Hepatocyte (in vitro differentiated cells): ENCODE results near the gene ZMYND8. TPM values are rescaled to one million over a fixed set of nuclear protein-coding genes. Genes with fewer than 3 reads are reported as not detected.
A peak's percentile ranks its signal among the peaks of the same experiment; 100 is the strongest.

Experiments
- DNase-seq: peaks from one replicate; pipeline ENCODE4 v3.0.0-alpha.2; 2016; ENCODE audit warnings: low spot score
- H2AFZ ChIP-seq: fragments of 200-600 bp; sonication (generic); 2 replicates; pipeline ENCODE4 v1.6.0; 2016; ENCODE audit warnings: antibody characterized with exemption, mild to moderate bottlenecking
- H3K27ac ChIP-seq: fragments of 200-600 bp; sonication (generic); 2 replicates; pipeline ENCODE4 v1.5.1; 2016; ENCODE audit warnings: mild to moderate bottlenecking
- H3K27me3 ChIP-seq: fragments of 200-600 bp; sonication (generic); 2 replicates; pipeline ENCODE4 v1.6.1; 2016
- H3K36me3 ChIP-seq: fragments of 200-600 bp; sonication (generic); replicated peaks from 2 replicates; pipeline ENCODE4 v1.5.1; 2016; ENCODE audit warnings: low read depth; ENCODE audit not compliant: insufficient read depth
- H3K4me1 ChIP-seq: fragments of 200-600 bp; sonication (generic); 2 replicates; pipeline ENCODE4 v1.5.1; 2016; ENCODE audit warnings: mild to moderate bottlenecking, moderate library complexity; ENCODE audit not compliant: insufficient read depth
- H3K4me2 ChIP-seq: fragments of 200-600 bp; sonication (generic); 2 replicates; pipeline ENCODE4 v1.6.0; 2016
- H3K4me3 ChIP-seq: fragments of 200-600 bp; sonication (generic); 2 replicates; pipeline ENCODE4 v1.5.1; 2016; ENCODE audit warnings: mild to moderate bottlenecking
- H3K79me2 ChIP-seq: fragments of 200-600 bp; sonication (generic); 2 replicates; pipeline ENCODE4 v1.6.0; 2017; ENCODE audit warnings: mild to moderate bottlenecking
- H3K9me2 ChIP-seq: fragments of 200-600 bp; sonication (generic); replicated peaks from 2 replicates; pipeline ENCODE4 v1.6.0; 2017; ENCODE audit warnings: mild to moderate bottlenecking; ENCODE audit not compliant: insufficient read depth
- H3K9me3 ChIP-seq: fragments of 200-600 bp; sonication (generic); 2 replicates; pipeline ENCODE4 v1.5.1; 2016; ENCODE audit warnings: low read depth, mild to moderate bottlenecking
- H4K20me1 ChIP-seq: fragments of 200-600 bp; sonication (generic); 2 replicates; pipeline ENCODE4 v1.6.0; 2016; ENCODE audit warnings: mild to moderate bottlenecking; ENCODE audit not compliant: insufficient read depth, poor library complexity, severe bottlenecking
- EZH2 ChIP-seq: fragments of 200-600 bp; sonication (generic); IDR thresholded peaks from 2 replicates; pipeline ENCODE4 v1.6.1; 2016; ENCODE audit warnings: antibody characterized with exemption, mild to moderate bottlenecking, borderline replicate concordance
- EZH2phosphoT487 ChIP-seq: fragments of 200-600 bp; sonication (generic); IDR thresholded peaks from one replicate; pipeline ENCODE4 v1.6.1; 2018; ENCODE audit warnings: antibody characterized with exemption, mild to moderate bottlenecking, low read depth, moderate library complexity; ENCODE audit not compliant: unreplicated experiment, severe bottlenecking
- WGBS: methylation state at CpG from one replicate; pipeline ENCODE4 v1.1.6; 2016; ENCODE audit warnings: low lambda C conversion rate; ENCODE audit errors: missing lambda C conversion rate; 5-methylcytosine and 5-hydroxymethylcytosine counted together
- polyA plus RNA-seq: library from polyadenylated mRNA; unstranded; fragments of >200 nt; fragmentation: Nextera tagmentation; extraction: Ambion mirVana; gene quantifications from 2 replicates; pipeline ENCODE4 v1.2.1, GENCODE V29; 2016
- total RNA-seq: library from RNA; depleted of rRNA; stranded (reverse); fragments of >200 nt; gene quantifications from 2 replicates; pipeline ENCODE4 v1.2.3, GENCODE V29; 2014
- TF ChIP-seq, protein P1 (sequence below): fragments of 200-600 bp; sonication (generic); IDR thresholded peaks from 2 replicates; pipeline ENCODE4 v1.5.1; 2016; ENCODE audit warnings: antibody characterized with exemption, mild to moderate bottlenecking; ENCODE audit not compliant: poor library complexity

ZMYND8 gene
- total and polyA plus RNA-seq, 2 experiments from 2014 or later, result 30.3 to 34.3 TPM

- H3K4me2 ChIP-seq, result peak overlapping the region; percentile 80
- DNase-seq, result no peak
- no peak overlapping the region for H2AFZ ChIP-seq
- H3K9me3 ChIP-seq, result no peaks in the 10 kb centered on the region
- H3K4me1 ChIP-seq, result peaks cover 75% of the 10 kb centered on the region
- no peaks in the 10 kb centered on the region for H3K9me2 ChIP-seq
- H4K20me1 ChIP-seq, result no peaks in the 10 kb centered on the region
- 53% methylated on average over 7 of the region's 7 CpGs for WGBS
- no peaks in the 10 kb centered on the region for H3K27me3 ChIP-seq
- no peak for TF ChIP-seq EZH2
- TF ChIP-seq, protein P1, sequence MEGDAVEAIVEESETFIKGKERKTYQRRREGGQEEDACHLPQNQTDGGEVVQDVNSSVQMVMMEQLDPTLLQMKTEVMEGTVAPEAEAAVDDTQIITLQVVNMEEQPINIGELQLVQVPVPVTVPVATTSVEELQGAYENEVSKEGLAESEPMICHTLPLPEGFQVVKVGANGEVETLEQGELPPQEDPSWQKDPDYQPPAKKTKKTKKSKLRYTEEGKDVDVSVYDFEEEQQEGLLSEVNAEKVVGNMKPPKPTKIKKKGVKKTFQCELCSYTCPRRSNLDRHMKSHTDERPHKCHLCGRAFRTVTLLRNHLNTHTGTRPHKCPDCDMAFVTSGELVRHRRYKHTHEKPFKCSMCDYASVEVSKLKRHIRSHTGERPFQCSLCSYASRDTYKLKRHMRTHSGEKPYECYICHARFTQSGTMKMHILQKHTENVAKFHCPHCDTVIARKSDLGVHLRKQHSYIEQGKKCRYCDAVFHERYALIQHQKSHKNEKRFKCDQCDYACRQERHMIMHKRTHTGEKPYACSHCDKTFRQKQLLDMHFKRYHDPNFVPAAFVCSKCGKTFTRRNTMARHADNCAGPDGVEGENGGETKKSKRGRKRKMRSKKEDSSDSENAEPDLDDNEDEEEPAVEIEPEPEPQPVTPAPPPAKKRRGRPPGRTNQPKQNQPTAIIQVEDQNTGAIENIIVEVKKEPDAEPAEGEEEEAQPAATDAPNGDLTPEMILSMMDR, result no peak
- no peak for TF ChIP-seq EZH2phosphoT487
- peaks cover 100% of the 10 kb centered on the region for H3K79me2 ChIP-seq
- no peaks in the 10 kb centered on the region for H3K36me3 ChIP-seq
- H3K4me3 ChIP-seq, result no peak overlapping the region
- peak overlapping the region; percentile 100 for H3K27ac ChIP-seq
These were observed 6.9 kb downstream of the ZMYND8 start for GRCh38 chr20:47349365-47350180.

DNA sequence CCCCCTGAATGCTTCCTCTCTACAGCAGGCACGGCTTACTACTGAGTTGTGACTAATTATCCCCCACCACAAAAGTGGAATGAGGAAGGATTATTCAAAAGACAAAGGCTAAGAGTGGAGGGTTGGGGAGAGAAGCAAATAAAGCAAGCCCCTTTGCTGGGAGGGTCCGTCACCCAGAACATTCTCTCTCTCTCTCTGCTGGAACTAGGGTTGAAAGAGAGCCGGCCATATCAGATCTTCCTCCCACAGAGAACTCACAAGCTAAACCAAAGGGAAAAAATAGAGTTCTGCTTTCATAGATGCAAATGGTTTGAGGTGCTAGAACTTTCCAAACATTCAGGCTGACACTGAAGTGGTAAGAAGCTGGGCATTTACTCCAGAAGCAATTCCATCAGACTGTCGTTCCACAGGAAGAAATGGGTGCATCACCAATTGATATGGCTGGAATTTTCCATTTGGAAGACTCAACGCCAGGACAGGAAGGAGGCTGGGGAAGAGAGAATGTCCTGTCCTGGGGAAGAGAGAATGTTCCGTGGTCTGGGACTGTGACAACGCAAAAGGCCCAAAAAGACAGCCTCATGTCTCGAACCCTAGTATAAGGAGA is 7.9 kb downstream of the ZMYND8 start:
- H4K20me1 ChIP-seq, result no peaks in the 10 kb centered on the region
- peaks cover 66% of the 10 kb centered on the region for H3K4me1 ChIP-seq
- no peaks in the 10 kb centered on the region for H3K9me3 ChIP-seq
- peak overlapping the region; percentile 17 for H2AFZ ChIP-seq
- H3K27me3 ChIP-seq, result no peaks in the 10 kb centered on the region
- peak overlapping the region; percentile 100 for H3K27ac ChIP-seq
- 51% methylated on average over 8 of the region's 8 CpGs for WGBS
- no peaks in the 10 kb centered on the region for H3K9me2 ChIP-seq
- H3K36me3 ChIP-seq, result no peaks in the 10 kb centered on the region
- DNase-seq, result no peak
- H3K79me2 ChIP-seq, result peaks cover 100% of the 10 kb centered on the region
- no peak for TF ChIP-seq EZH2
- TF ChIP-seq, protein P1, result no peak
- H3K4me3 ChIP-seq, result no peak overlapping the region
- peak overlapping the region; percentile 80 for H3K4me2 ChIP-seq

DNA sequence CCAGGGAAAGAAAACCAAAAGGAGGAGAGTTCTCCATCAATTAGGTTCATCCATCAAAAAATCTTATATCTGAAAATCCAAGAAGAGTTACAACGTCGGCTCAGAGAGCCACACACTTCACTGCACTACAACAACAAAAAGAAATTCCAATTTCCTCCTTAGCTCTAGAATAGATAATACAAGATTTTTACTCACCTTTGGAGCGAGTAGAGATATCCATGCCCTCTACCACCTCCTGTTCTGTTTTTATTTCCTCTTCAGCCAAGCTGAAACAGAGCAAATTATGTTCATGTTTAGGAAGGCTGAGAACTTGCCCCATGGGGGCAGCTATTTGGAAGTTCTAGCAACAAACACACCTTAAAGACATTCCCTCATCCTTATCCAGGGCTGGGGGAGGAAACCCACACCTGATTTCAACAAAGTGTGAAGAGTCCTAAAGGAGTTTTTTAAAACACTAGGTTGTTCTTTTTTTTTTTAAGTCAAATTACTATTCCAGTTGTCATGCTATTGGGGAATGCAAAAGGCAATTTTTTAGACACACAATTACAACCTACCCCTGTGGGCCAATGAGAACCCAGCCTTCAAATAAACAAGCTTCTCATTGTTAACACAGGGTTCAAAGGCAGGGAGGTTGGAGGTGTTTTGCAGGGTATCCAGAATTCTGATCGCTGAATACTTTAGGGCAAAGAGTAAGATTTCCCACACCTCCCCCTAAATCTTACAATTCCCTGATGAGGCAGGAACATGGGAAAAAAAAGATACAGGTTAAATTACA is 8.7 kb downstream of the ZMYND8 start:
- TF ChIP-seq, protein P1, result no peak
- no peak for TF ChIP-seq EZH2
- no peak for TF ChIP-seq EZH2phosphoT487
- no peaks in the 10 kb centered on the region for H3K9me3 ChIP-seq
- no peaks in the 10 kb centered on the region for H3K36me3 ChIP-seq
- H3K4me2 ChIP-seq, result peak overlapping the region; percentile 80
- H3K27ac ChIP-seq, result peak overlapping the region; percentile 100
- H3K27me3 ChIP-seq, result no peaks in the 10 kb centered on the region
- H3K9me2 ChIP-seq, result no peaks in the 10 kb centered on the region
- no peak for DNase-seq
- peak overlapping the region; percentile 17 for H2AFZ ChIP-seq
- WGBS, result 59% methylated on average over 4 of the region's 4 CpGs
- H3K4me1 ChIP-seq, result peaks cover 58% of the 10 kb centered on the region
- no peak overlapping the region for H3K4me3 ChIP-seq
- H4K20me1 ChIP-seq, result no peaks in the 10 kb centered on the region
- peaks cover 100% of the 10 kb centered on the region for H3K79me2 ChIP-seq
